ENCODE results near the gene ADCY5.

Gene ADCY5

DNA sequence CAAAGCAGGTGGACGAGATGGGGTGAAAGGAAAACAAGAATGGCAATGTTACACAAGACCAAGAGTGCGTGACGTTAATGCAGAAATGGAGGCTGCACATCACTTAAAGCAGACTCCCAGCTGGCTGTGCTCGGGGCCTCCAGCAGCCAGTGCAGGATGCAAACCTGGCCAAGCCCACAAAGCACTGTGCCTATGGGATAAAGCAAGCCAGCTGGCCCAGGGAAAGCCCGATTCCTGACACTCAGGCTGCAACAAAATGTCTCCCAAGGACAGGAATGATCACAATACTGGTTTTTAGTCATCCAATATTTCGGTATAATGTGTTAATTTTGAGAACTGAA is 161.0 kb downstream of the ADCY5 start:
- TF ChIP-seq, protein P1, sequence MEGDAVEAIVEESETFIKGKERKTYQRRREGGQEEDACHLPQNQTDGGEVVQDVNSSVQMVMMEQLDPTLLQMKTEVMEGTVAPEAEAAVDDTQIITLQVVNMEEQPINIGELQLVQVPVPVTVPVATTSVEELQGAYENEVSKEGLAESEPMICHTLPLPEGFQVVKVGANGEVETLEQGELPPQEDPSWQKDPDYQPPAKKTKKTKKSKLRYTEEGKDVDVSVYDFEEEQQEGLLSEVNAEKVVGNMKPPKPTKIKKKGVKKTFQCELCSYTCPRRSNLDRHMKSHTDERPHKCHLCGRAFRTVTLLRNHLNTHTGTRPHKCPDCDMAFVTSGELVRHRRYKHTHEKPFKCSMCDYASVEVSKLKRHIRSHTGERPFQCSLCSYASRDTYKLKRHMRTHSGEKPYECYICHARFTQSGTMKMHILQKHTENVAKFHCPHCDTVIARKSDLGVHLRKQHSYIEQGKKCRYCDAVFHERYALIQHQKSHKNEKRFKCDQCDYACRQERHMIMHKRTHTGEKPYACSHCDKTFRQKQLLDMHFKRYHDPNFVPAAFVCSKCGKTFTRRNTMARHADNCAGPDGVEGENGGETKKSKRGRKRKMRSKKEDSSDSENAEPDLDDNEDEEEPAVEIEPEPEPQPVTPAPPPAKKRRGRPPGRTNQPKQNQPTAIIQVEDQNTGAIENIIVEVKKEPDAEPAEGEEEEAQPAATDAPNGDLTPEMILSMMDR (IDR thresholded peaks at IDR 0.05; ENCODE audit: borderline replicate concordance, insufficient read depth, low read depth, low read length) = no peak
- no peak overlapping the region for H3K4me3 ChIP-seq (ENCODE audit: low read depth, low read length)

DNA sequence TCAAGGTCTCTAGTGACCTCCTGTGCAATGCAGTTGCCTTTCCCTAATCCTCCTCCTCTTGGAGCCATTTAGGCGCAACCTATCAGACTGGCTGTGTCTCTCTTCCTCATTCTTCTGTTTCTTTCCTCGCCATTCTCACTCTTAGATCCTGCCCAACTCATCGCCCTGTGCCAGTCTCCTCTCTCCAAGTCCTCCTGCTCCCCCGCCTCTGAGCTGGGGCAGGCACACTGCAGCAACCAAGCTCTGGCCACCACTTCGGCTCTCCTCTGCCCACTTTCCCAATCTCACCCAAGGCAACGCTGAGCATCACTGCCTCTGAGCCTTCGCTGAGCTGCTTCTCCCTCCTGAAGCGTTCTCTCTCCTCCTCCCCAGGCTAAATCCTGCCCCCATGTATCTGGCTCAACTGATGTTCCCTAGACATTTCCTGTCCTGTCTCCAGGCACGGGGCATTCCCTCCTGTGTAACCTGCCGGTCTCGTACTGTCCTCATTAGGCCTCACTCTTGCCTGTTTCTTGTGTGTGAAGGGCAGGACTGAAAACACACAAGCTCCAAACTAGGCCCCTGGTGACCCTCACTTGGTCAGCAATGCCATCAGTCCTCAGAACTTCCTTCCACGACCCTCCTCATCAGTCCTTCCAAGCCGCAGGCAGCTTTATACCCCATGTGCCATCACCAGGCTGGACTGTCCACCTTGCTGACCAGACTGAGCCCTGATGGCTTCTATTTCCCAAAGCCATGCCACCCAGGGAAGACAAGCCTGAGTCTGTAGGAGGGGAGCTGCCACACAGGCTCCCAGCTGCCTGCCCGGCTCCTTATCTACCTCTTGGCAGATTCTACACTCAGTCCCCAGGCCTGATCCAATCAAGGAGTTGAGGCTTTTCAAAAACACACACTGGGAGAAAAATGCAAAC is 161.6 kb downstream of the ADCY5 start:
- TF ChIP-seq, protein P1 (IDR thresholded peaks at IDR 0.05; ENCODE audit: borderline replicate concordance, insufficient read depth, low read depth, low read length) = no peak
- no peak overlapping the region for H3K4me3 ChIP-seq (ENCODE audit: low read depth, low read length)

DNA sequence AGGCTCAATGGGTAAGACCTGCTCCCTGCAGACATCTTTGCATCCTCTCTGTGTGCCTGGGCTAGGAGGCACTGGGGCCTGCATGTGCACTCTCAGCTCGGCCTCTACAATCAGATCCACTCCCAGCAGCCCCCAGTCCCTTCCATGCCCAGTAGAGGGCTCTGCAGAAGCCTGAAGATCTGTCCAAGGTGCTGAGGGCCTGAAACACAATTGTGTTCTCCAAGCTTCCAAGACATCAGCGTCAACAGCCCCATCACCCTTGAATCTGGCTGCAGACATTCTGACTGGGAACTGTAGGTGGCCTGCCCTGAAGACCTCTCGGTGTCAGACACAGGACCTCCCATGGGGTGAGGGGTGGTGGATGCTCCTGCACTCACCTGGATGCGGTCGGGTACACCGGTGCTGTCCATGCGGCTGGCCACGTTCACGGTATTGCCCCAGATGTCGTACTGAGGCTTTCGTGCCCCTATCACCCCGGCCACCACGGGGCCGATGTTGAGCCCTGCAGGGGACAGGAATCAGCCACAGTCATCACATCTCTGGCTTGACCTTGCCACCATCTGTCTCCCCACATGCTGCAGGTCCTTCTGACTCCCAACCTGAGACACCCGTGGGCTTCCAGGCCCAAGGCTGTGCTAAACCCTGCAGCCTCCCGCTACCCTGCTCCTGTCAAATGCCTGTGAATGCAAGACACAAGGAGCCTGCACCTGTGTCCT is 162.4 kb downstream of the ADCY5 start:
- TF ChIP-seq, protein P1 (IDR thresholded peaks at IDR 0.05; ENCODE audit: borderline replicate concordance, insufficient read depth, low read depth, low read length) = peak; percentile 94
- H3K4me3 ChIP-seq (ENCODE audit: low read depth, low read length) = no peak overlapping the region

DNA sequence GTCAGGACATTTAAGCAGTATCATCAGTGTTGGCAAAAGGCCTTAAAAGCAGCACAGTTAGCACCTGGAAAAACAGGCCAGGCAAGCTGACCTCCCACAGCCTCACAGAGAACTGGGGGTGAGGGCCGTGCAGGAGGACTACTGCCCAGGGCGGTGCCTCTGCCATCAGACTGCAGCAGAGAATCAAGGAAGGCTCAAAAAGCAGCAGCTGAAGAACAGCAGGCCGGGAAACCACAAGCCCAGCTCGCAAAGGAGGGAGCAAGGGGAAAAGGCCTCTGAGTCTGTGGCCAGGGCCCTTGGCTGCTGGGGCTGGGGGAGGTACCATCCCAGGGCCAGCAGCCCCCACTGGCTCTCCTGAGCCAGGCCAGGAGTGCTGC is 163.0 kb downstream of the ADCY5 start:
- TF ChIP-seq, protein P1 (IDR thresholded peaks at IDR 0.05; ENCODE audit: borderline replicate concordance, insufficient read depth, low read depth, low read length) = no peak
- no peak overlapping the region for H3K4me3 ChIP-seq (ENCODE audit: low read depth, low read length)

DNA sequence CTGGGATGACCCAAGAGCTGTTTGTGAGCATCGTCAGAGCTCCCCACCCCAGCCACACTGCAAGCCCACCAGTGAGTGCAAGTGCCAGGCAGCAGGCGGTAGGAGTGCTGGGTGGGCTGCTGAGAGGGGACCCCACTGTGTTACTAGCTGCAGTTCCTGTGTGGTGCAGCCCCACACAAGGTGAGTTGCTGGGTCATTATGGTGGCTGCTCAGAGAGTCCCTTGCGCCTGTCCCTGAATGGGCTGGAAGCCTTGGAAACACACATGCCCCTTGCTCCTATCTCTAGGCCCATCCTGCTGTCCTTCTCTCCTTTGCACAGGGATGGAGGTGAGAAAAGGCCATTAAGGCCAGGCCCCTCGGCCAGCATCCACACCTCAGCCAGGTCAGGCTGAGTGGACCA is 163.4 kb downstream of the ADCY5 start:
- TF ChIP-seq, protein P1 (IDR thresholded peaks at IDR 0.05; ENCODE audit: borderline replicate concordance, insufficient read depth, low read depth, low read length) = no peak
- no peak overlapping the region for H3K4me3 ChIP-seq (ENCODE audit: low read depth, low read length)

DNA sequence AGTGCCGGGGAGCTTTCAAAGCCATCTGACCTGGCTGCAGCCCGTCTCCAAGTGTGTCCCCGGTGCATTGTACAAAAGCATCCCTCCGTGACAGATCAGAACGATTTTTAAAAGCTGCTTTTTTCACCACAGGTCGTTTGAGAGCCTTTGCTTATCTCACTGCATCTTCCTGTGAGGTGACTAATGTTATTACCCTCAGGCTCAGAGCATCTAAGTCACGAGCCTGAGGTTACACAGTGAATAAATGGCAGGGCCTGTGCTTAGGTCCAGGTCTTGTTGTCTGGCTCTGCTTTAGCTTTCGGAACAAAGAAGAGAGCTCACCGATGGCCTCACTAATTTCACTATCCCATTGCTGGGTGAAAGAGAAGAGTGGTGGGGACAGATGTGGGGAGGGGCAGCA is 163.8 kb downstream of the ADCY5 start:
- no peak overlapping the region for H3K4me3 ChIP-seq (ENCODE audit: low read depth, low read length)
- TF ChIP-seq, protein P1 (IDR thresholded peaks at IDR 0.05; ENCODE audit: borderline replicate concordance, insufficient read depth, low read depth, low read length) = no peak
